ENCODE measurements around the gene MMP1. TPM values are rescaled to one million over a fixed set of nuclear protein-coding genes. Genes with fewer than 3 reads are reported as not detected.

MMP1 gene
- polyA plus RNA-seq, 1 donor (not counting 4 experiments of a cell fraction or from before 2014, with no cell fraction given) = 81.5 TPM

DNA sequence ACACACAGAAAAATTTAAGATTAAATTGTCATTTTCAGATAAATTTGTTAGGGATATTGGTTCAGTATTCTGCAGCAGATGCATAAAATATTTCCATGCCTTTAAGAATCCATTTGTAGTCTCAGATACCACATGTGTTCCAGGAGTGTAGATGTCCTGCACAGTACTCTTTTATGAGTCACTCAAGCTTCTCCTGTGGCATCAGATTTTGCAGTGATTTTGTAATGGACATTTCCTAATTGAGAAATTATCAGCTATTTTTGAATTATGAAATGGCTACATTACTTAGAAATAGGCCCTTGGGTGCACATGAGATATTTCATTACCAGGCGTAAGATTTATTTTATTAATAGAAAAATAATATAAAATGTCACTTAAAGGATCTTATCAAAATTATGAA, 26.6 kb upstream of the MMP1 start:
- no peak overlapping the region for H3K4me2 ChIP-seq (ENCODE audit: control insufficient read depth, extremely low read depth, insufficient read depth, low read depth, low read length)
- no peaks in the 10 kb centered on the region for H3K27me3 ChIP-seq (ENCODE audit: control insufficient read depth, extremely low read depth, insufficient read depth, low read length)
- no peaks in the 10 kb centered on the region for H3K9me3 ChIP-seq (ENCODE audit: control insufficient read depth, low read depth, low read length)
- no peak for DNase-seq (ENCODE audit: low read depth, low spot score)
- TF ChIP-seq EZH2 (IDR thresholded peaks at IDR 0.05; ENCODE audit: low read length) = no peak
- TF ChIP-seq, protein P1, sequence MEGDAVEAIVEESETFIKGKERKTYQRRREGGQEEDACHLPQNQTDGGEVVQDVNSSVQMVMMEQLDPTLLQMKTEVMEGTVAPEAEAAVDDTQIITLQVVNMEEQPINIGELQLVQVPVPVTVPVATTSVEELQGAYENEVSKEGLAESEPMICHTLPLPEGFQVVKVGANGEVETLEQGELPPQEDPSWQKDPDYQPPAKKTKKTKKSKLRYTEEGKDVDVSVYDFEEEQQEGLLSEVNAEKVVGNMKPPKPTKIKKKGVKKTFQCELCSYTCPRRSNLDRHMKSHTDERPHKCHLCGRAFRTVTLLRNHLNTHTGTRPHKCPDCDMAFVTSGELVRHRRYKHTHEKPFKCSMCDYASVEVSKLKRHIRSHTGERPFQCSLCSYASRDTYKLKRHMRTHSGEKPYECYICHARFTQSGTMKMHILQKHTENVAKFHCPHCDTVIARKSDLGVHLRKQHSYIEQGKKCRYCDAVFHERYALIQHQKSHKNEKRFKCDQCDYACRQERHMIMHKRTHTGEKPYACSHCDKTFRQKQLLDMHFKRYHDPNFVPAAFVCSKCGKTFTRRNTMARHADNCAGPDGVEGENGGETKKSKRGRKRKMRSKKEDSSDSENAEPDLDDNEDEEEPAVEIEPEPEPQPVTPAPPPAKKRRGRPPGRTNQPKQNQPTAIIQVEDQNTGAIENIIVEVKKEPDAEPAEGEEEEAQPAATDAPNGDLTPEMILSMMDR (optimal IDR thresholded peaks at IDR 0.05 in 1 of 3, IDR thresholded peaks at IDR 0.05 in 1 of 3, conservative IDR thresholded peaks at IDR 0.05 in 1 of 3; ENCODE audit: extremely low read depth in 1 of 3, insufficient read depth in 2 of 3, low read length in 3 of 3) = no peak
- peaks cover 4% of the 10 kb centered on the region for H3K4me1 ChIP-seq (ENCODE audit: control insufficient read depth, extremely low read depth, insufficient read depth, low read length)
- no peak overlapping the region for H3K27ac ChIP-seq (ENCODE audit: control insufficient read depth, insufficient read depth, low read length)
- H4K20me1 ChIP-seq (ENCODE audit: control insufficient read depth, extremely low read depth, insufficient read depth, low read length) = no peaks in the 10 kb centered on the region
- no peak for FAIRE-seq
- H3K36me3 ChIP-seq (ENCODE audit: control insufficient read depth in 2 of 2, extremely low read depth in 1 of 2, insufficient read depth in 2 of 2, low read length in 2 of 2) = no peaks in the 10 kb centered on the region
- H3K9me1 ChIP-seq (ENCODE audit: control insufficient read depth, extremely low read depth, insufficient read depth, low read length) = no peaks in the 10 kb centered on the region
- no peak overlapping the region for H3K4me3 ChIP-seq (ENCODE audit: control insufficient read depth in 2 of 3, extremely low read depth in 1 of 3, insufficient read depth in 2 of 3, low read depth in 1 of 3, low read length in 3 of 3)
- no peak overlapping the region for H2AFZ ChIP-seq (ENCODE audit: control insufficient read depth, low read length)
- H3K79me2 ChIP-seq (ENCODE audit: control insufficient read depth, insufficient read depth, low read length) = no peaks in the 10 kb centered on the region
- dilution Hi-C loops (cut with MboI; ENCODE audit: extremely low pct_ligation_motif_present, low sequenced_read_pairs) = no loop called here
- no peak overlapping the region for H3K9ac ChIP-seq (ENCODE audit: control insufficient read depth, extremely low read depth, insufficient read depth, low read length)

DNA sequence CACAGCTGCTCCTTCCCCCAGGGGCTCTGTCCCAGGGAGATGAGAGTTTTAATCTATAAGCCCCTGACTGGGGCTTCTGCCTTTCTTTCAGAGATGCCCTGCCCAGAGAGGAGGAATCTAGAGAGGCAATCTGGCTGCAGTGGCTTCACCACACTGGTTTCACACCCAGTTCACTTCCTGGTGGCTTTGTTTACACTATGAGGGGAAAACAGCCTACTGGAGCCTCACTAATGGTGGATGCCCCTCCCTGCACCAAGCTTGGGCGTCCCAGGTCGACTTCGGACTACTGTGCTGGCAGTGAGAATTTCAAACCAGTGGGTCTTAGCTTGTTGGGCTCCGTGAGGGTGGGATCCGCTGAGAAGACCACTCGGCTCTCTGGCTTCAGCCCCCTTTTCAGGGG, 21.5 kb upstream of the MMP1 start:
- dilution Hi-C loops (cut with MboI; ENCODE audit: extremely low pct_ligation_motif_present, low sequenced_read_pairs) = no loop called here
- H3K4me3 ChIP-seq (ENCODE audit: control insufficient read depth in 2 of 3, extremely low read depth in 1 of 3, insufficient read depth in 2 of 3, low read depth in 1 of 3, low read length in 3 of 3) = no peak overlapping the region
- TF ChIP-seq, protein P1 (optimal IDR thresholded peaks at IDR 0.05 in 1 of 3, IDR thresholded peaks at IDR 0.05 in 1 of 3, conservative IDR thresholded peaks at IDR 0.05 in 1 of 3; ENCODE audit: extremely low read depth in 1 of 3, insufficient read depth in 2 of 3, low read length in 3 of 3) = no peak
- TF ChIP-seq EZH2 (IDR thresholded peaks at IDR 0.05; ENCODE audit: low read length) = no peak
- no peak overlapping the region for H3K4me2 ChIP-seq (ENCODE audit: control insufficient read depth, extremely low read depth, insufficient read depth, low read depth, low read length)
- no peaks in the 10 kb centered on the region for H4K20me1 ChIP-seq (ENCODE audit: control insufficient read depth, extremely low read depth, insufficient read depth, low read length)
- H3K79me2 ChIP-seq (ENCODE audit: control insufficient read depth, insufficient read depth, low read length) = no peaks in the 10 kb centered on the region
- no peaks in the 10 kb centered on the region for H3K9me3 ChIP-seq (ENCODE audit: control insufficient read depth, low read depth, low read length)
- no peak overlapping the region for H3K9ac ChIP-seq (ENCODE audit: control insufficient read depth, extremely low read depth, insufficient read depth, low read length)
- H3K27me3 ChIP-seq (ENCODE audit: control insufficient read depth, extremely low read depth, insufficient read depth, low read length) = no peaks in the 10 kb centered on the region
- DNase-seq (ENCODE audit: low read depth, low spot score) (no peak), FAIRE-seq (no peak)
- no peaks in the 10 kb centered on the region for H3K4me1 ChIP-seq (ENCODE audit: control insufficient read depth, extremely low read depth, insufficient read depth, low read length)
- no peaks in the 10 kb centered on the region for H3K36me3 ChIP-seq (ENCODE audit: control insufficient read depth in 2 of 2, extremely low read depth in 1 of 2, insufficient read depth in 2 of 2, low read length in 2 of 2)
- no peaks in the 10 kb centered on the region for H3K9me1 ChIP-seq (ENCODE audit: control insufficient read depth, extremely low read depth, insufficient read depth, low read length)
- no peak overlapping the region for H3K27ac ChIP-seq (ENCODE audit: control insufficient read depth, insufficient read depth, low read length)
- no peak overlapping the region for H2AFZ ChIP-seq (ENCODE audit: control insufficient read depth, low read length)

Data from keratinocyte (primary cell).